OCI-LY1 (cell line): ENCODE results near the gene BDH1.

Experiments used
- H2AFZ ChIP-seq: fragments of 200-600 bp; sonication (generic), shearing (Covaris generic); 2 replicates; pipeline ENCODE4 v1.6.0; 2014; ENCODE audit warnings: antibody characterized with exemption, mild to moderate bottlenecking, low read length
- H3F3A ChIP-seq: fragments of 200-600 bp; sonication (generic), shearing (Covaris generic); 2 replicates; pipeline ENCODE4 v1.6.0; 2014; ENCODE audit warnings: mild to moderate bottlenecking, antibody characterized with exemption, low read length, moderate library complexity; ENCODE audit not compliant: insufficient read depth
- H3K27ac ChIP-seq: fragments of 200-600 bp; sonication (generic); 2 replicates; pipeline ENCODE4 v1.5.1; 2014; ENCODE audit warnings: low read length, mixed run types, mild to moderate bottlenecking, low read depth; ENCODE audit not compliant: poor library complexity, severe bottlenecking
- H3K27me3 ChIP-seq: fragments of 200-600 bp; sonication (generic); 2 replicates; pipeline ENCODE4 v1.6.0; 2014; ENCODE audit warnings: antibody characterized with exemption, mild to moderate bottlenecking, low read length, moderate library complexity; ENCODE audit not compliant: insufficient read depth
- H3K36me3 ChIP-seq: fragments of 200-600 bp; sonication (generic); 2 replicates; pipeline ENCODE4 v1.6.1; 2014; ENCODE audit warnings: mild to moderate bottlenecking, antibody characterized with exemption, low read length, moderate library complexity, mixed read lengths; ENCODE audit not compliant: insufficient read depth
- H3K4me1 ChIP-seq: fragments of 200-600 bp; sonication (generic); 2 replicates; pipeline ENCODE4 v1.5.1; 2014; ENCODE audit warnings: mild to moderate bottlenecking, low read length, moderate library complexity; ENCODE audit not compliant: insufficient read depth, severe bottlenecking
- H3K4me2 ChIP-seq: fragments of 200-600 bp; sonication (generic), shearing (Covaris generic); 2 replicates; pipeline ENCODE4 v1.6.1; 2014; ENCODE audit warnings: low read length
- H3K4me3 ChIP-seq: fragments of 200-600 bp; sonication (generic); 2 replicates; pipeline ENCODE4 v1.5.1; 2014; ENCODE audit warnings: low read length, low read depth, mild to moderate bottlenecking, mixed read lengths; ENCODE audit not compliant: poor library complexity, severe bottlenecking
- H3K79me2 ChIP-seq: fragments of 200-600 bp; shearing (Covaris generic); 2 replicates; pipeline ENCODE4 v1.6.1; 2016; ENCODE audit warnings: mixed run types, low read length, mixed read lengths; ENCODE audit not compliant: insufficient read depth
- H3K9ac ChIP-seq: fragments of 200-600 bp; sonication (generic), shearing (Covaris generic); 2 replicates; pipeline ENCODE4 v1.6.1; 2014; ENCODE audit warnings: mild to moderate bottlenecking, low read length, mixed read lengths
- H3K9me2 ChIP-seq: fragments of 200-600 bp; sonication (generic), shearing (Covaris generic); 2 replicates; pipeline ENCODE4 v1.6.1; 2014; ENCODE audit warnings: low read depth, mild to moderate bottlenecking, low read length, mixed read lengths
- H3K9me3 ChIP-seq: fragments of 200-600 bp; shearing (Covaris generic); 2 replicates; pipeline ENCODE4 v1.6.1; 2014; ENCODE audit warnings: low read length, mixed read lengths
- H4K20me1 ChIP-seq: fragments of 200-600 bp; sonication (generic), shearing (Covaris generic); 2 replicates; pipeline ENCODE4 v1.6.0; 2016; ENCODE audit warnings: mild to moderate bottlenecking, low read length; ENCODE audit not compliant: insufficient read depth
- CTCF ChIP-seq: fragments of 200-600 bp; sonication (generic), shearing (Covaris generic); IDR thresholded peaks from 2 replicates; pipeline ENCODE4 v1.5.1; 2017; ENCODE audit warnings: mild to moderate bottlenecking, antibody characterized with exemption, low read length, moderate library complexity, mixed read lengths
- EZH2 ChIP-seq: fragments of 200-600 bp; sonication (generic), shearing (Covaris generic); IDR thresholded peaks from 2 replicates; pipeline ENCODE4 v1.8.0; 2017; ENCODE audit warnings: borderline replicate concordance, mixed run types, mild to moderate bottlenecking, antibody characterized with exemption, low read length, moderate library complexity, mixed read lengths

BDH1 gene

DNA sequence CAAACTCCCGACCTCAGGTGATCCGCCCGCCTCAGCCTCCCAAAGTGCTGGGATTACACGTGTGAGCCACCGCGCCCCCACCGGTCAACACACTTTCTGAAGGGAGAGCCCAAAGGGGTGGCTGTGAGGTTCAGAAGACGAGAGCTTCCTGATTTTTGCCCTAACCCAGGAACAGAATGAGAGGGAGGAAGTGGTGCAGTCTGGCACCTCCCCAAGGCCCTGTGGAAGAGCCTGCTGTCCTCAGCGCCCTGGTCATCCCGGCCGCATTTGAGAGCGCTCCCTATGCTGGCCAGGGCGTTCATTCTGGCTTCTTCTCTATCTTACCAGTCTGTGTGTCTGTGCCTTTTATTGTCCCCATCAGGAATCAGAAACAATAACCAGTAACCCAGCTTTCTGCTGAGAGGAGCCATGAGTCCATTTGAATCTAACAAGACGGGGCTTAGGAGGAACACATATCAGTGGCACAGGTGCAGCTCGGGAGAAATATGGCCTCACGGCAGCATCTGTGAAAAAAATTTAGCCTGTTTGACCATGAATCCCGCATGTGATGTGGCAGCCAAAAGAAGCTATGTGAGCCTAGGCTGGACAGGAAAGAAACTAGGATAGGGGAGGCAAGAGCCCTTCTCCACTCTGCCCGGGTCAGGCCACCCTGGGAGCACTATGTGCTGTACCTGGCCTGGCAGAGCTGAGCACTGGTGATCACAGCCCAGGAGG lies 12.9 kb downstream of the BDH1 start:
- Histone ChIP-seq H4K20me1 (no peaks in the 10 kb centered on the region), H2AFZ (no peak overlapping the region), H3K79me2 (no peaks in the 10 kb centered on the region), H3K9ac (no peak overlapping the region), H3K27ac (no peak overlapping the region), H3F3A (no peaks in the 10 kb centered on the region), H3K9me3 (no peaks in the 10 kb centered on the region), H3K4me3 (no peak overlapping the region), H3K4me1 (peaks cover 8% of the 10 kb centered on the region), H3K4me2 (no peak overlapping the region), H3K27me3 (no peaks in the 10 kb centered on the region), H3K36me3 (peaks cover 61% of the 10 kb centered on the region), H3K9me2 (no peaks in the 10 kb centered on the region)
- TF ChIP-seq CTCF (no peak), EZH2 (no peak)

GRCh38 chr3:197541756-197542539 lies 13.8 kb downstream of the BDH1 start:
- no peak for TF ChIP-seq CTCF
- TF ChIP-seq EZH2, result no peak
- Histone ChIP-seq H3K27me3 (no peaks in the 10 kb centered on the region), H3K27ac (no peak overlapping the region), H3K9me2 (no peaks in the 10 kb centered on the region), H3K4me2 (no peak overlapping the region), H3K4me3 (no peak overlapping the region), H3K36me3 (peaks cover 68% of the 10 kb centered on the region), H2AFZ (no peak overlapping the region), H4K20me1 (no peaks in the 10 kb centered on the region), H3K9me3 (no peaks in the 10 kb centered on the region), H3K79me2 (no peaks in the 10 kb centered on the region), H3F3A (no peaks in the 10 kb centered on the region), H3K4me1 (no peaks in the 10 kb centered on the region), H3K9ac (no peak overlapping the region)

DNA sequence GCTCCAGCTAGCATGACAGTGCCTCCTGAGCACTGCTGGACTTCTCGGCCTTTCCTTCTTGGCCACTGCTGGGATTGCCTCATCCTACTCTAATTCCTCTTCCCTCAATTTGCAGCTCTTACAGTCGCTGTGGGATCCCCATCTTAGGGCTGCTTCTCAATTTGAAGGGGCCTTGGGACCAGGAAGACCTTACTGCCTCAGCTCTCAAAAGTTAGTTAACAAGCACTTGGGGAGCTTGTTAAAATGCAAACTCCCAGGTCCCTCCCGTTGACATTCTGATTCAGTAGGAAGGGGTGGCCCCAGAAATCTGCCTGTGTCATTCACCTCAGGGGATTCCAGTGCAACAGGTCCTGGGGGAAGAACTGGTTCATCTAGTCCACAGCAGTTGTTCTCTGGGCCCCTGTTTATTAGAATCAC lies 14.8 kb downstream of the BDH1 start:
- Histone ChIP-seq H3K27me3 (no peaks in the 10 kb centered on the region), H4K20me1 (no peaks in the 10 kb centered on the region), H3K4me2 (no peak overlapping the region), H3K79me2 (no peaks in the 10 kb centered on the region), H3K9me3 (no peaks in the 10 kb centered on the region), H3K4me3 (no peak overlapping the region), H3K27ac (no peak overlapping the region), H3K9ac (no peak overlapping the region), H3K4me1 (no peaks in the 10 kb centered on the region), H3K9me2 (no peaks in the 10 kb centered on the region), H2AFZ (no peak overlapping the region), H3F3A (no peaks in the 10 kb centered on the region), H3K36me3 (peaks cover 58% of the 10 kb centered on the region)
- no peak for TF ChIP-seq CTCF
- no peak for TF ChIP-seq EZH2
